Right lobe of liver (tissue), 4 donors: ENCODE results near the gene FOXQ1.

Experiments used
- POLR2A ChIP-seq: fragments of 450-650 bp; IDR thresholded peaks from one replicate; pipeline ENCODE4 v1.6.1; 2017; ENCODE audit warnings: antibody characterized with exemption, mild to moderate bottlenecking
- TF ChIP-seq, protein P1 (sequence below), 4 donors: fragments of 200-600 bp in 3 of 4; fragments of 450-650 bp in 1 of 4; IDR thresholded peaks; one replicate each; pipeline versions ENCODE4 v1.5.1 to v1.8.0; 2016 to 2022; ENCODE audit warnings: antibody characterized with exemption in 4 of 4, mild to moderate bottlenecking in 2 of 4
- donor health status: DM: no; HTN: no; CAD: no.
- donor health status: DM: no; HTN: no; CAD: no.
- donor health status: DM: no; HTN: yes; CAD: no.

DNA sequence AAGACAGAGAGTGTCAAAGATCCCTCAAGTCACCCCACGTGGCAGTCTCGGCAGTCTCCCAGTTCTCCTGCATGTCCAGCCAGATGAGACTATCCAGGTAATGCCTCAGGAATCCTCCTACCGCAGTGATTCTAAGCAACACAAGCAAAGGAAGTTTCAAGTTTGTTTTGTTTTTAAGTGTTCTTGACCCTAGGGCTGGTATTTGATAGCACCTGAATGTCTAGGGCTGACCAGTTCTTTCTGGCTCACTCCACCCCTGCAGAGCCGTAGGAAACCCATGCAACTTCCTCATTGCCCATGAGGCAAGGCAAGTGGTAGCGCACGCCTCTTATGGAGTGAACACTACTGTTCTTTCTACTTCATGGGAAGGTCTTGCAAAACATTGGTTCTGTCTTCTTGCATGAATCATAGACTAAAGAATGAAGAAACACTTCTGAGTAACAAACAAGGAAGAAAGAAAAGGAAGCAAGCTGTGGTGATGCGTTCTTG is 24.8 kb upstream of the FOXQ1 start:
- TF ChIP-seq, protein P1, sequence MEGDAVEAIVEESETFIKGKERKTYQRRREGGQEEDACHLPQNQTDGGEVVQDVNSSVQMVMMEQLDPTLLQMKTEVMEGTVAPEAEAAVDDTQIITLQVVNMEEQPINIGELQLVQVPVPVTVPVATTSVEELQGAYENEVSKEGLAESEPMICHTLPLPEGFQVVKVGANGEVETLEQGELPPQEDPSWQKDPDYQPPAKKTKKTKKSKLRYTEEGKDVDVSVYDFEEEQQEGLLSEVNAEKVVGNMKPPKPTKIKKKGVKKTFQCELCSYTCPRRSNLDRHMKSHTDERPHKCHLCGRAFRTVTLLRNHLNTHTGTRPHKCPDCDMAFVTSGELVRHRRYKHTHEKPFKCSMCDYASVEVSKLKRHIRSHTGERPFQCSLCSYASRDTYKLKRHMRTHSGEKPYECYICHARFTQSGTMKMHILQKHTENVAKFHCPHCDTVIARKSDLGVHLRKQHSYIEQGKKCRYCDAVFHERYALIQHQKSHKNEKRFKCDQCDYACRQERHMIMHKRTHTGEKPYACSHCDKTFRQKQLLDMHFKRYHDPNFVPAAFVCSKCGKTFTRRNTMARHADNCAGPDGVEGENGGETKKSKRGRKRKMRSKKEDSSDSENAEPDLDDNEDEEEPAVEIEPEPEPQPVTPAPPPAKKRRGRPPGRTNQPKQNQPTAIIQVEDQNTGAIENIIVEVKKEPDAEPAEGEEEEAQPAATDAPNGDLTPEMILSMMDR (IDR thresholded peaks at IDR 0.05), result no peak
- TF ChIP-seq POLR2A, result no peak
